ENCODE results near the gene NLRC4. TPM values are rescaled to one million over a fixed set of nuclear protein-coding genes. Genes with fewer than 3 reads are reported as not detected.

Gene NLRC4
- total and polyA plus RNA-seq, 5 experiments from 2014 or later = 0.13 to 0.16 TPM; not detected in 3

GRCh38 chr2:32189011-32189410 lies 75.7 kb downstream of the NLRC4 start:
- peaks cover 0 to 13% (median 6%) of the 10 kb centered on the region in 4 donors for H3K4me1 Mint-ChIP-seq
- POLR2A ChIA-PET = interaction anchor here (0.7 kb wide), 1 partner anchor 1961 kb away, joined by 4 read pairs; no protein-coding TSS in a partner anchor
- no peaks in the 10 kb centered on the region for H3K27me3 Mint-ChIP-seq
- H3K27ac Mint-ChIP-seq = peak overlapping the region in 1 of 10 donors; percentile 41
- DNase-seq (no peak), ATAC-seq (no peak)
- peaks cover 0 to 64% (median 12%) of the 10 kb centered on the region in 3 donors for H3K36me3 Mint-ChIP-seq
- no peak overlapping the region for H3K4me3 Mint-ChIP-seq
- H3K9me3 Mint-ChIP-seq = no peaks in the 10 kb centered on the region

- no peak overlapping the region for H3K4me3 Mint-ChIP-seq
- no peaks in the 10 kb centered on the region for H3K9me3 Mint-ChIP-seq
- no peaks in the 10 kb centered on the region for H3K27me3 Mint-ChIP-seq
- H3K27ac Mint-ChIP-seq = no peak overlapping the region
- ATAC-seq (no peak), DNase-seq (no peak)
- H3K36me3 Mint-ChIP-seq = peaks cover 0 to 66% (median 8%) of the 10 kb centered on the region in 3 donors
- peaks cover 0 to 3% (median under 1%) of the 10 kb centered on the region in 4 donors for H3K4me1 Mint-ChIP-seq
- POLR2A ChIA-PET = no interaction called here
Observed at GRCh38 chr2:32182667-32183066, 82.0 kb downstream of the NLRC4 start.

Other genes with a start within 250 kb of the NLRC4 start
- gene DPY30, start 225.1 kb downstream of the NLRC4 start, total RNA-seq = 10 to 100 TPM; 46.7 to 47.3 TPM
- 100 to 1,000 TPM; 151 to 179 (median 159) TPM for gene DPY30, start 225.1 kb downstream of the NLRC4 start, polyA plus RNA-seq
- gene SPAST, start 201.3 kb downstream of the NLRC4 start, total RNA-seq = 10 to 100 TPM; 24.8 to 24.9 TPM
- 1 to 10 TPM; 6.8 to 9.7 (median 9.0) TPM for gene SPAST, start 201.3 kb downstream of the NLRC4 start, polyA plus RNA-seq
- gene SLC30A6, start 99.0 kb downstream of the NLRC4 start, total RNA-seq = 10 to 100 TPM; 20.7 to 21.6 TPM
- gene SLC30A6, start 99.0 kb downstream of the NLRC4 start, polyA plus RNA-seq = 10 to 100 TPM in 1 of 3 donors, 1 to 10 TPM in 2; 8.9 to 10.3 (median 9.6) TPM
- 10 to 100 TPM; 30.9 to 31.9 TPM for gene YIPF4, start 13.0 kb upstream of the NLRC4 start, total RNA-seq
- gene YIPF4, start 13.0 kb upstream of the NLRC4 start, polyA plus RNA-seq = 10 to 100 TPM; 14.7 to 16.1 (median 14.8) TPM
- gene BIRC6, start 92.1 kb upstream of the NLRC4 start, total RNA-seq = 100 to 1,000 TPM; 136 to 137 TPM
- gene BIRC6, start 92.1 kb upstream of the NLRC4 start, polyA plus RNA-seq = 10 to 100 TPM; 17.9 to 28.1 (median 26.1) TPM